ENCODE measurements around the gene MMP15.

Gene MMP15

DNA sequence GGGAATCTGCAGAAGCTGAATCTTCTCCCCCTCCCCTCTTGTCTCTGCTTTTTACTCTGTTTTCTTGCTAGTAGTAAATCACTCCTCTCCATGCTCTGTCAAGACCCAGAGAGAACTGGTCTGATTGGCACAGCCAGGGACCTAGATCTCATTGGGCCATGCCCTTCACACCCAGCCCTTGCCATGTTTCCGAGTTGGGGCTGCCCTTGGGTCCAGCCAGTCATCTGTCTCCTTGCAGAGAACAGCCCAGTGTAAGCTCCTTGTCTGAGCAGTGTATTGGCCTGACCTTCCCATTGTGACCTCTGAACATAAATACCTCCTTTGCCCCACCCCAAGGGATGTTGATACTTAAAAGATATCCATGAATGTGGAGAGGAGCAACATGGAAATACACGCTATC lies 3.9 kb downstream of the MMP15 start:
- TF ChIP-seq, protein P1, sequence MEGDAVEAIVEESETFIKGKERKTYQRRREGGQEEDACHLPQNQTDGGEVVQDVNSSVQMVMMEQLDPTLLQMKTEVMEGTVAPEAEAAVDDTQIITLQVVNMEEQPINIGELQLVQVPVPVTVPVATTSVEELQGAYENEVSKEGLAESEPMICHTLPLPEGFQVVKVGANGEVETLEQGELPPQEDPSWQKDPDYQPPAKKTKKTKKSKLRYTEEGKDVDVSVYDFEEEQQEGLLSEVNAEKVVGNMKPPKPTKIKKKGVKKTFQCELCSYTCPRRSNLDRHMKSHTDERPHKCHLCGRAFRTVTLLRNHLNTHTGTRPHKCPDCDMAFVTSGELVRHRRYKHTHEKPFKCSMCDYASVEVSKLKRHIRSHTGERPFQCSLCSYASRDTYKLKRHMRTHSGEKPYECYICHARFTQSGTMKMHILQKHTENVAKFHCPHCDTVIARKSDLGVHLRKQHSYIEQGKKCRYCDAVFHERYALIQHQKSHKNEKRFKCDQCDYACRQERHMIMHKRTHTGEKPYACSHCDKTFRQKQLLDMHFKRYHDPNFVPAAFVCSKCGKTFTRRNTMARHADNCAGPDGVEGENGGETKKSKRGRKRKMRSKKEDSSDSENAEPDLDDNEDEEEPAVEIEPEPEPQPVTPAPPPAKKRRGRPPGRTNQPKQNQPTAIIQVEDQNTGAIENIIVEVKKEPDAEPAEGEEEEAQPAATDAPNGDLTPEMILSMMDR (IDR thresholded peaks at IDR 0.05; ENCODE audit: insufficient read depth, low read depth, low read length, missing control alignments) = no peak
- H3K4me3 ChIP-seq (ENCODE audit: low read depth, low read length) = no peak overlapping the region
- no peak for DNase-seq (ENCODE audit: low read depth)

DNA sequence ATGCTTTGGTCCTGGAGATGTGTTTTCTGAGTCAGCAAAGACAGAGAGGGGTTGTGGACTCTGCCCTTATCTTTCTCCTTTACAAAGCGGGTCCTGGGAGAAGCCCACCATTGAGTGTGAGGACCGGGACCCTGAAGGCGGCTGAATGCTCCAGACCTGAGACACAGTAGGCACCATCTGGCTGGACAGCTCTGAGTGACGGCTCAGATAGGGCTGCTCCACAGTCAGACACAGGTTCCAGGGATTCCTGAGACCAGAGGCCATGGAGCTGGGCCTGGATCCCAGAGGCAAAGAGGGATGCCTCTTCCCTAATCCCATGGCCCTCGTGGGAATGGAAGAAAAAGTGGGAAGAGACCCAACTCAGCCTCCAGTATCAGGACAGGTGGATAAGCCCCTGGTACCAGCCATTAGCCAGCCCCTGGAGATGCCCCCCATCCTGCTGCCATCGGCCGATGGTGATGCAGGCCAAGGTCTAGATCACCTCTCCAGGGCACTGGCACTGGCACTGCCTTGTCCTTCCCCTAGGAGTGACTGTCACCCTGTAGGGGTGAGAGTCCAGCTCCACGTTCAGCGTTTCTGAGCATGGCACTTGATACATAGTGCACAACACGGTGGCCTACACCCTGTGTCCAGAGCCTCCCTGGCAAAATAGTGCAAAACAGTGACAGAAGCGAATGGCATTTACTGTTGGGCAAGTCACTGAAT lies 4.7 kb downstream of the MMP15 start:
- no peak overlapping the region for H3K4me3 ChIP-seq (ENCODE audit: low read depth, low read length)
- DNase-seq (ENCODE audit: low read depth) = no peak
- TF ChIP-seq, protein P1 (IDR thresholded peaks at IDR 0.05; ENCODE audit: insufficient read depth, low read depth, low read length, missing control alignments) = no peak

DNA sequence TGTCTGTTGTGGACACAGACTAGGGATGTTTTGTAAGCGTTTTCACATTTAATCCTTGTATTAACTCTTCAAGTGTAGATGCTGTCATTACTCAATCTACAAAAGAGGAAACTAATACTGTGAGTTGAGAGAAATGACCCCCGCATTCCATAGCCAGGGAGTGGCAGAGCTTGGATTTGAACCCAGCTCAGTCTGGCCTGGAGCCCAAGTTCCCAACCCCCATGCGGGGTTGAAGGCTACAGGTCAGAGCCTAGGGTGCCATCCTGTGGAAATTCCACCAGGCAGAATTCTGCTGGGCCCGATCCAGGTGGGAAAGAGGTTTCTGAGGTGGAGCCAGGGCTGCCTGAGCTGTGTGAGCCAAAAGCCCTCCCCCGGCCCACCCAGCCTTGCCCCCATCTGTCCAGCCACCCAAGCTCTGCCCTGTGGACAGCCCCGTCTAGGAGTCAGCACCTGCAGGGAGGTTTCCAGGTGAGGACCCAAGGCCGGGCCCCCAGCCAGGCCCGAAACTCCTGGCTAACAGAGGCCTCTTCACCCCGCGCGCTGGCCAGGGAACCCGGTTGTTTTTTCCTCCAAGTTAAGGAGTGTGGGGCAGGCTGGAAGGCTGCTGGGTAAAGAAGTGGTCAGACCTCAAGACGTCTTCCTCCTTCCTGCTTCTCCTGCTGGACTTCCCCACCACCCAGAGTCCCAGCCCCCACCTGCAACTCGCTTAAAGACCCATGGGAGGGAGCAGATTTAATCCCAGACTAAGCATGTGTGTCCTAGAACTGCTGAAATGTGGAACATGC lies 5.7 kb downstream of the MMP15 start:
- TF ChIP-seq, protein P1 (IDR thresholded peaks at IDR 0.05; ENCODE audit: insufficient read depth, low read depth, low read length, missing control alignments) = no peak
- no peak overlapping the region for H3K4me3 ChIP-seq (ENCODE audit: low read depth, low read length)

DNA sequence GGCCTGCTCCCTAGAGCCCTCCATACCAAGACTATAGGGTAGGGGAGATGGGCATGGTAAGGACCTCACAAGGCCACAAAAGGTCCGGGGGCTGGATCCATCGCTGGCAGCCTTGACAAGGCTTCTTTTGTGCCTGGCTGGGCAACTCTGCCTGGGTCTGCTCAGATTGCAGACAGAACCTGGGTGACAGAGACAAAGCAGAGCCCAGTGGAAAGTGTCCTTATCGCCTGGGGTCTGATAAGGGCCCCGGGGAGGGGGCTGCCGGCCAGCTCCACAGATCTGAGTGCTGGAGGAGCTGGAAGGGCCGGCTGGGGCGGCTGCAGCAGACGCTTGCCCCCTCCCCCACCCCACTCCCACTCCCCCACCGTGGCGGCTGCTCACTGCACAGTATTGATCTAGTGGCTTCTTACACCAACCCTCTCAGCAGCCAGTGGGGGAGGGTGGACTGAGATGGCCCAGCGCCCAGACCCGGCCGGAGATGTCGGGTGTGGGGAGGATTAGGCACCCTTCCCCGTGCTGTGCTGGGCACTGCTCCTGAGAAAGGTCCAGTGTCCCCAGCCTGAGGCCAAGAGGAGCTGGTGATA lies 7.2 kb downstream of the MMP15 start:
- DNase-seq (ENCODE audit: low read depth) = no peak
- H3K4me3 ChIP-seq (ENCODE audit: low read depth, low read length) = no peak overlapping the region
- TF ChIP-seq, protein P1 (IDR thresholded peaks at IDR 0.05; ENCODE audit: insufficient read depth, low read depth, low read length, missing control alignments) = no peak

More for the DNA sequence above, 5.7 kb downstream of the MMP15 start:
- DNase-seq (ENCODE audit: low read depth) = no peak

DNA sequence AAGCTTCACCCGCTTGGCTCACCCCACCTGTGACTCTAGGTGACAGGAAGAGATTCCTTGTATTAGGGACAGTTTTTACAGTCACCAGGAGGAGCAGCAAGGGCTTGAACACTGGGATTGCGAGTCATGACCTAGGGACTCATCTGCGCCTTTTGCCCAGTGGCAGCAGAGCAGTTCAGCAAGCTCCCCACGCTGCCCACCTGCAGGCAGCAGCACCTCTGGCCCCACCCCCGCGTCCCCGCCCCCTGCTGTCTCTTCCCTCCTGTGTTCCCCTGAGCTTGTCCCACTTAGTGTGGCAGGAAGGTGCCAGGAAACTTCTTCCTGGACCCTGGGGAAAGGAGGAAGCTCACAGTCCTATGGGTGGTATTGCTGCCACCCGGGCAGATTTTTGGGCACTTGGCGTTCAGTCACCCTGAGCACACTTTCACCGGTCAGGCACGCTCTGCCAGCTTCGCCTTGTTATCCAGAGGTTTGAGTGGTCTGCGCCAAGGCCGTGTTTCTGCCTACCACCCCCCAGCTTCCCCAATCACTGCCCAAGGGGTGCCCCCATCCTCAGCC lies 8.7 kb downstream of the MMP15 start:
- no peak for DNase-seq (ENCODE audit: low read depth)
- TF ChIP-seq, protein P1 (IDR thresholded peaks at IDR 0.05; ENCODE audit: insufficient read depth, low read depth, low read length, missing control alignments) = no peak
- no peak overlapping the region for H3K4me3 ChIP-seq (ENCODE audit: low read depth, low read length)

DNA sequence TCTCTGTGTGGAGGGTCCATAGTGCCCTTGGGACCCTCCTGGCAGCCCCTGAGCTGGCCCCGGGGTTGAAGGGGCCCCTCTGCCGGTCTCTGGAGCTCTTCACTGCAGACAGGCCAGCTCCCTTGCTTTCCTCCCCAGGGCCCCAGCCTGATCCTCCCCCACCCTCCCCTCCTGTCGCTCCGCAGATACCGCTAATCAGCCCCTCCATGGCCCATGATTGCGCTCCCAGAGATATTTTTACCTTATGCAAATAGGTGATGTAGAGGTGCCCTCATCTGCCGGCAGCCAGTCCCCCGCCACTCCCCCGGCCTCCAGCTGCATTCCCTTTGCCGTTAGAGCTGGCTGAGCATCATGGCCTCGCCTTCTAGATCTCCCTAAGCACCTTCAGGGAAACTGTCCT lies 9.2 kb downstream of the MMP15 start:
- TF ChIP-seq, protein P1 (IDR thresholded peaks at IDR 0.05; ENCODE audit: insufficient read depth, low read depth, low read length, missing control alignments) = no peak
- no peak overlapping the region for H3K4me3 ChIP-seq (ENCODE audit: low read depth, low read length)
- DNase-seq (ENCODE audit: low read depth) = no peak

Data from GM12865 (cell line).